NCI-H774 (cell line): ENCODE results near the gene ZFYVE27.

Source experiments
- DNase-seq: peaks from one replicate; lab custom pipeline; 2025; lab: John Stamatoyannopoulos, UW

The ZFYVE27 gene

DNA sequence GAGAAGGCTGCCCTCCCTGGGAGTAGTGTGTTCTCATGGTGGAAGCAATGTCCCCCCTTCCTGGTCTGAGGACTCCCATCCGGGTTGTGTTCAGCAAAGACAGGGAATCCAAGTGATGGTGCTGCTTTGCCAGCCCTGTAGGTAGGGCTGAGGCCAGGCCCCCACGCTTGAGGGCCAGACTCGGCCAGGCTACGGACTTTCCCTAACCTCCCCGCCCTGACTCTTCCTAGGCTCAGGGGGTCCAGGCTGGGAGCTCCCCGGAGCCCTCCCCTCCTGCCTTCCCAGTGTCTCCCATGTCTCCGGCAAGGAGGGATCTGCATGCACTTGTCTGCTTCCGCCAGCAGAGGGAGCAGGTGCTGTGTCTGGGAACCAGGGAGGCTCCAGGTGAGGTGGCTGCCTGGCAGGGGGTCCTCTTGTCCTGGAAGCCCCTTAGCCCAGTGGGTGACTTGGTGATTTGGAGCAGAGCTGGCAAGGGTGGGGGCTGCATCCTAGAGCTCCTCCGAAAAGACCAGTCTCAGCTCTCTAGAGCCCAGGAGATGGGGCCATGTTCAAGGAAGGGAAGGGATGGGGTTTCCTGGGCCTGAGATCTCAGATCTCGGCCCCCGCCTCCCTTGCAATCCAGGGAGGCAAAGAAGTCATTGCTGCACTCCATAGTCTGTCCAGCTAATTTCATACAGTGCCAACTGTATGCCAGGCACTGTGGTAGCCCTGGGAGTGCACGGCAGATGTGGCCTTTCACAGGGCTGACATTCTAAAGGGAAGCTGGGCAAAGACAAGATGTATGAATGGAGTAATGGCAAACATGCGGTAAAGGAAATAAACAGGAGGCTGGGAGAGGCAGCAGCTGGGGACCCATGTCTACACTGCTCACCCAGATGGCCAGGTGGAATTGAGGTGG, 55.1 kb downstream of the ZFYVE27 start:
- DNase-seq: peak; percentile 25

GRCh38 chr10:97795886-97796285, 59.0 kb downstream of the ZFYVE27 start:
- DNase-seq: no peak

- DNase-seq: no peak
These were observed 59.7 kb downstream of the ZFYVE27 start for GRCh38 chr10:97796651-97797050.

DNA sequence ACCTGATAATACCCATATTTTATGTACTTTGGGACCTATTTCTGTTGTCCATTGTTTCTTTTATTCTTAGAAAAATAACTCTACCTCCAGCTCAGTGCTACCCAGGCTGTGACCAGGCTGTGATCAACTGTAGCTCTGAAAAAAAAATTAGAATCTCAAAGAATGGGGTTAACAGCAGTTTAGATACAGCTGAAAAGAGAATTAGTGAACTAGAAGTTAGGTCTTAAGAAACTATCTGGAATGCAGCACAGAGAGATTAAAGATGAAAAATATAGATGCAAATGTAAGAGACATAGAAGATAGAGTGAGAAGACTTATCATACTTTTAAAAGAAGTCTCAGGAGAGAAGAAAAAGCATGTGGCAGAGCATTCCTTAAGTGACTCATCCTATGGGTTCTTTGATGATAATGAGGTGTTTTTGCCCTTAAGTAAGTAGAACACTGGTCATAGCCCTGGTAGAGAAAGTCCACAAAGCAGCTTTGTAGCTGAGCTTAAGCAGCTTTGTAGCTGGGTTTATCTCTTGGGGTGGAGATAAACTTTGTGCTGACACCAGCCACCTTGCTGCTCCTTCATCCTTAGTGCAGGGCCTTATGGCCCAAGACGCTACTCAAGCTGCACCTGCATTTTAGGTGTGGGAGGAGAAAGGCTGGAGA, 62.2 kb downstream of the ZFYVE27 start:
- no peak for DNase-seq

GRCh38 chr10:97800474-97800873, 63.5 kb downstream of the ZFYVE27 start:
- DNase-seq: no peak

GRCh38 chr10:97801422-97801821, 64.5 kb downstream of the ZFYVE27 start:
- DNase-seq: no peak

DNA sequence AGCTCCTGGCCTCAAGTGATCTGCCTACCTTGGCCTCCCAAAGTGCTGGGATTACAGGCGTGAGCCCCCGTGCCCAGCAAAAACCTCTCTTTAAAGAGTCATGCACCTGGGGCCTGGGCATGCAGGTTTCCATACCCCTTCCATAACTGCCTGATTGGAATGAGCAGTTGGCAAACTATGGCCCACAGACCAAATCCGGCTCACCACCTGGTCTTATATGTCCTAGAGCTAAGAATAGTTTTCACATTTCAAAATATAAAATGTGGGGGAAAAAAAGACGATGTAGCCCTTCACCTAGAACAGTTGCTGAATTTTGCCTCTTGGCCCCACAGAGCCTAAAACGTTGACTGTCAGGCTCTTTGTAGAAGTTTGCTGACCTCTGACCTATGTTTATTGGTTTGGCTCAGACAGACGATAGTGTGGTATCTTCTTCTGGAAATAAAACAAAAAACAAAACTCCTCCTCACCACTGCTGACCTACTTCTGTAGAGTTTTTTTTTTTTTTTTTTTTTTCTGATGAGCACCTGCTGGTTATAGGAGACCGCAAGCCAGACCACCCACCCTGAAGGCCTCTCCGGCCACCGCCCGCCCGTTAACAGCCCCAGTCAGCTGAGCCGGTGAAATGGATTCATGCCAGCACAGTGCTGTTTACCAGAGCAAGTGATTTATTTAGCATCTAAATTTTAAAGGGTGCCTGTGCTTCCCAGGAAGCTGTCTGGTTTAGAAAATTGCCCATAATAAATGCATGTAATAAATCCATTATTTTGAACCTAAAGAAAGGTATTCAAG, 68.4 kb downstream of the ZFYVE27 start:
- no peak for DNase-seq

DNA sequence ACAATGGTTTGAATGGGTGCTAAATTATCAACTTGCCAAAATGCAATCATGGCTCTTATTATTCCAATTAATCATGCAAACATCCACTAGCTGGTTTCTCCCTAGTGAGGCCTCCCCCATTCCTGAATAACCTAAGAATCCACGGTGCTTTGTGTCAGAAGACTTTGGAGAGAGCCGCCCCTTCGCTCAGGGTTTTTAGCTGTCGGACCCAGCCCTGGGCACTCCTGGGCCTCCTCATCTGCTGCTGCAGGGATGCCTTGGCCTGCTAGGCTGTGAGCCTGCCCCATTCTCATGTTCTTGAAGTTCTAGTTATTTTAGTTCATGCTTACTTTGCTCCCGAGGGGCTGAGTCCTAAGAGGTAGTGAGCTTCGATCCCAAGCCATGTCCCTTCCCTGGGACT, 69.0 kb downstream of the ZFYVE27 start:
- DNase-seq: no peak

GRCh38 chr10:97810446-97810845, 73.5 kb downstream of the ZFYVE27 start:
- no peak for DNase-seq
